Measurements from ENCODE around the gene PRICKLE3.
"Not testable (repeated sequence)": the region's sequence is repeated elsewhere in the genome, so short reads cannot be mapped to it uniquely, and the experiment has no call there.

PRICKLE3 gene

GRCh38 chrX:49174723-49175122, 11.4 kb downstream of the PRICKLE3 start:
- Histone ChIP-seq H3K9ac (ENCODE audit: insufficient read length) (no peak overlapping the region), H3K9me3 (ENCODE audit: low read depth, low read length) (no peaks in the 10 kb centered on the region), H3K36me3 (ENCODE audit: insufficient read depth, low read length) (peaks cover 14% of the 10 kb centered on the region; the same call in 1 of the 2 replicates), H3K4me3 (no peak overlapping the region), H3K27ac (no peak overlapping the region)
- DNase-seq (ENCODE audit: low read depth, low spot score), result no peak
- TF ChIP-seq EZH2 (IDR thresholded peaks at IDR 0.05) (no peak), FOXP2 (optimal IDR thresholded peaks at IDR 0.05; ENCODE audit: control extremely low read depth, extremely low read length, insufficient read depth) (no peak), POLR2AphosphoS5 (IDR thresholded peaks at IDR 0.05; ENCODE audit: borderline replicate concordance, low read depth, low read length) (no peak)

GRCh38 chrX:49173544-49173943, 12.6 kb downstream of the PRICKLE3 start:
- peaks cover 14% of the 10 kb centered on the region; the same call in 1 of the 2 replicates for H3K36me3 ChIP-seq (ENCODE audit: insufficient read depth, low read length)
- not testable (repeated sequence) for H3K27ac ChIP-seq; H3K9me3 ChIP-seq (ENCODE audit: low read depth, low read length); H3K9ac ChIP-seq (ENCODE audit: insufficient read length); DNase-seq (ENCODE audit: low read depth, low spot score)
- peak overlapping the region; percentile 82; the same call in 1 of the 2 replicates for H3K4me3 ChIP-seq

- no peaks in the 10 kb centered on the region for H3K9me3 ChIP-seq (ENCODE audit: low read depth, low read length)
- peak overlapping the region; percentile 75 for H3K9ac ChIP-seq (ENCODE audit: insufficient read length)
- H3K27ac ChIP-seq, result peak overlapping the region; percentile 57; the same call in 1 of the 2 replicates
- TF ChIP-seq POLR2AphosphoS5 (IDR thresholded peaks at IDR 0.05; ENCODE audit: borderline replicate concordance, low read depth, low read length) (peak; percentile 36; the same call in 1 of the 2 replicates), FOXP2 (optimal IDR thresholded peaks at IDR 0.05; ENCODE audit: control extremely low read depth, extremely low read length, insufficient read depth) (no peak), EZH2 (IDR thresholded peaks at IDR 0.05) (no peak)
- peak overlapping the region; percentile 82 for H3K4me3 ChIP-seq
- H3K36me3 ChIP-seq (ENCODE audit: insufficient read depth, low read length), result peaks cover 14% of the 10 kb centered on the region; the same call in 1 of the 2 replicates
- no peak for DNase-seq (ENCODE audit: low read depth, low spot score)
Measured at GRCh38 chrX:49172280-49172780, 13.8 kb downstream of the PRICKLE3 start.

GRCh38 chrX:49171752-49172279, 14.4 kb downstream of the PRICKLE3 start, which contains the start of gene PLP2:
TSS of gene PLP2 (plus strand) at chrX:49171898. CDS start at chrX:49172001, 103 bp downstream.
- no peak for DNase-seq (ENCODE audit: low read depth, low spot score)
- peak within 1 kb of the TSS; percentile 82 for H3K4me3 ChIP-seq
- peaks cover 14% of the 10 kb centered on the region; the same call in 1 of the 2 replicates for H3K36me3 ChIP-seq (ENCODE audit: insufficient read depth, low read length)
- peak within 1 kb of the TSS; percentile 57; the same call in 1 of the 2 replicates for H3K27ac ChIP-seq
- TF ChIP-seq FOXP2 (optimal IDR thresholded peaks at IDR 0.05; ENCODE audit: control extremely low read depth, extremely low read length, insufficient read depth) (no peak), POLR2AphosphoS5 (IDR thresholded peaks at IDR 0.05; ENCODE audit: borderline replicate concordance, low read depth, low read length) (peak; percentile 48; the same call in 1 of the 2 replicates), EZH2 (IDR thresholded peaks at IDR 0.05) (no peak)
- H3K9me3 ChIP-seq (ENCODE audit: low read depth, low read length), result no peaks in the 10 kb centered on the region
- peak within 1 kb of the TSS; percentile 75 for H3K9ac ChIP-seq (ENCODE audit: insufficient read length)

GRCh38 chrX:49167740-49168108, 18.4 kb downstream of the PRICKLE3 start:
- no peaks in the 10 kb centered on the region for H3K9me3 ChIP-seq (ENCODE audit: low read depth, low read length)
- H3K36me3 ChIP-seq (ENCODE audit: insufficient read depth, low read length), result no peaks in the 10 kb centered on the region
- no peak for TF ChIP-seq POLR2AphosphoS5 (IDR thresholded peaks at IDR 0.05; ENCODE audit: borderline replicate concordance, low read depth, low read length)
- TF ChIP-seq FOXP2 (optimal IDR thresholded peaks at IDR 0.05; ENCODE audit: control extremely low read depth, extremely low read length, insufficient read depth), result no peak
- no peak for TF ChIP-seq EZH2 (IDR thresholded peaks at IDR 0.05)
- H3K9ac ChIP-seq (ENCODE audit: insufficient read length), result no peak overlapping the region
- no peak overlapping the region for H3K27ac ChIP-seq
- no peak overlapping the region for H3K4me3 ChIP-seq
- DNase-seq (ENCODE audit: low read depth, low spot score), result no peak

- no peak overlapping the region for H3K27ac ChIP-seq
- H3K36me3 ChIP-seq (ENCODE audit: insufficient read depth, low read length), result no peaks in the 10 kb centered on the region
- H3K9me3 ChIP-seq (ENCODE audit: low read depth, low read length), result no peaks in the 10 kb centered on the region
- H3K4me3 ChIP-seq, result no peak overlapping the region
- no peak for TF ChIP-seq FOXP2 (optimal IDR thresholded peaks at IDR 0.05; ENCODE audit: control extremely low read depth, extremely low read length, insufficient read depth)
- TF ChIP-seq EZH2 (IDR thresholded peaks at IDR 0.05), result no peak
- no peak for TF ChIP-seq POLR2AphosphoS5 (IDR thresholded peaks at IDR 0.05; ENCODE audit: borderline replicate concordance, low read depth, low read length)
- DNase-seq (ENCODE audit: low read depth, low spot score), result no peak
- H3K9ac ChIP-seq (ENCODE audit: insufficient read length), result no peak overlapping the region
Measured at GRCh38 chrX:49166914-49167739, 19.0 kb downstream of the PRICKLE3 start.

- no peak overlapping the region for H3K9ac ChIP-seq (ENCODE audit: insufficient read length)
- no peak overlapping the region for H3K27ac ChIP-seq
- TF ChIP-seq EZH2 (IDR thresholded peaks at IDR 0.05) (no peak), FOXP2 (optimal IDR thresholded peaks at IDR 0.05; ENCODE audit: control extremely low read depth, extremely low read length, insufficient read depth) (no peak), POLR2AphosphoS5 (IDR thresholded peaks at IDR 0.05; ENCODE audit: borderline replicate concordance, low read depth, low read length) (no peak)
- no peaks in the 10 kb centered on the region for H3K36me3 ChIP-seq (ENCODE audit: insufficient read depth, low read length)
- no peak overlapping the region for H3K4me3 ChIP-seq
- DNase-seq (ENCODE audit: low read depth, low spot score), result no peak
- no peaks in the 10 kb centered on the region for H3K9me3 ChIP-seq (ENCODE audit: low read depth, low read length)
Measured at GRCh38 chrX:49165901-49166881, 20.0 kb downstream of the PRICKLE3 start.

Data from SK-N-MC (cell line).